ENCODE data around the gene RABAC1. TPM values are rescaled to one million over a fixed set of nuclear protein-coding genes. Genes with fewer than 3 reads are reported as not detected.

The RABAC1 gene
- 100 to 1,000 TPM in 1 of 2 donors, 10 to 100 TPM in 1; 87.9 to 284 TPM for total RNA-seq
- 100 to 1,000 TPM; 242 to 291 TPM for polyA plus RNA-seq
- long read RNA-seq, donor 1, transcript RABAC1-202 (2 exons, 725 nt), result minor isoform, 6 of 87 reads
- long read RNA-seq, donor 1, transcript RABAC1-201 (5 exons, 821 nt), result major isoform, 63 of 87 reads
- long read RNA-seq, donor 1, transcript RABAC1-204 (1 exons, 662 nt), result minor isoform, 8 of 87 reads
- long read RNA-seq, donor 1, partial matches to known transcripts, result 7 of 87 reads
- long read RNA-seq, donor 1, other reads (novel, unspliced or antisense), result 0 of 87 reads
- long read RNA-seq, donor 2, transcript RABAC1-201 (5 exons, 821 nt), result major isoform, 28 of 33 reads
- long read RNA-seq, donor 2, partial matches to known transcripts, result 0 of 33 reads
- long read RNA-seq, donor 2, other reads (novel, unspliced or antisense), result 0 of 33 reads
- long read RNA-seq, donor 3, transcript RABAC1-201 (5 exons, 821 nt), result major isoform, 38 of 51 reads
- long read RNA-seq, donor 3, partial matches to known transcripts, result 5 of 51 reads
- long read RNA-seq, donor 3, other reads (novel, unspliced or antisense), result 0 of 51 reads
- long read RNA-seq, donor 4, transcript RABAC1-201 (5 exons, 821 nt), result major isoform, 38 of 61 reads
- long read RNA-seq, donor 4, transcript RABAC1-204 (1 exons, 662 nt), result minor isoform, 5 of 61 reads
- long read RNA-seq, donor 4, partial matches to known transcripts, result 13 of 61 reads
- long read RNA-seq, donor 4, other reads (novel, unspliced or antisense), result 0 of 61 reads
- long read RNA-seq, donor 5, transcript RABAC1-204 (1 exons, 662 nt), result minor isoform, 13 of 108 reads
- long read RNA-seq, donor 5, transcript RABAC1-201 (5 exons, 821 nt), result major isoform, 77 of 108 reads
- long read RNA-seq, donor 5, partial matches to known transcripts, result 0 of 108 reads
- long read RNA-seq, donor 5, other reads (novel, unspliced or antisense), result 12 of 108 reads

GRCh38 chr19:41959056-41960053 lies at the start of gene RABAC1:
RABAC1 (minus strand) TSS chr19:41959321; CDS start chr19:41959292, 29 bp downstream.
- peak; percentile 88 for ATAC-seq (ENCODE audit: insufficient read depth, low FRiP score)
- 5% methylated on average over 46 of the region's 46 CpGs for WGBS, 2 donors
- Histone ChIP-seq H3K4me1 (ENCODE audit: control insufficient read depth in 5 of 5, insufficient read depth in 5 of 5, low read length in 5 of 5) (peaks cover 0 to 19% (median 8%) of the 10 kb centered on the region in 5 donors), H3K9ac (ENCODE audit: insufficient read depth in 1 of 2, low read length in 2 of 2) (peak within 1 kb of the TSS; percentile 73 to 81), H3K27me3 (ENCODE audit: control insufficient read depth in 3 of 3, insufficient read depth in 3 of 3, low read length in 2 of 3) (no peaks in the 10 kb centered on the region), H3K36me3 (ENCODE audit: control insufficient read depth in 4 of 4, insufficient read depth in 4 of 4, low read length in 4 of 4) (peaks cover 0 to 14% (median 1%) of the 10 kb centered on the region in 4 donors), H3K27ac (ENCODE audit: low read depth in 1 of 2, low read length in 1 of 2) (peak within 1 kb of the TSS; percentile 77 to 94), H3K9me3 (ENCODE audit: control insufficient read depth in 4 of 4, insufficient read depth in 3 of 4, low read length in 3 of 4) (no peaks in the 10 kb centered on the region), H3K4me3 (peak within 1 kb of the TSS; percentile 93)
- DNase-seq, result peak; percentile 94 to 95 (median 94)
- no peak for TF ChIP-seq CTCF (IDR thresholded peaks at IDR 0.05; ENCODE audit: control extremely low read depth, extremely low read depth)

- no peak for DNase-seq
- H3K9me3 ChIP-seq (ENCODE audit: control insufficient read depth in 4 of 4, insufficient read depth in 3 of 4, low read length in 3 of 4), result peaks cover 0 to 3% (median 0%) of the 10 kb centered on the region in 4 donors
- no peaks in the 10 kb centered on the region for H3K36me3 ChIP-seq (ENCODE audit: control insufficient read depth in 4 of 4, insufficient read depth in 4 of 4, low read length in 4 of 4)
- no peak overlapping the region for H3K4me3 ChIP-seq
- H3K27me3 ChIP-seq (ENCODE audit: control insufficient read depth in 3 of 3, insufficient read depth in 3 of 3, low read length in 2 of 3), result peaks cover 0 to 3% (median 3%) of the 10 kb centered on the region in 3 donors
- no peak overlapping the region for H3K9ac ChIP-seq (ENCODE audit: insufficient read depth in 1 of 2, low read length in 2 of 2)
- no peak for ATAC-seq (ENCODE audit: insufficient read depth, low FRiP score)
- H3K27ac ChIP-seq (ENCODE audit: low read depth in 1 of 2, low read length in 1 of 2), result no peak overlapping the region
- peaks cover 0 to 2% (median 0%) of the 10 kb centered on the region in 5 donors for H3K4me1 ChIP-seq (ENCODE audit: control insufficient read depth in 5 of 5, insufficient read depth in 5 of 5, low read length in 5 of 5)
- WGBS, 2 donors, result 91 to 93% methylated on average over 13 of the region's 13 CpGs
- TF ChIP-seq CTCF (IDR thresholded peaks at IDR 0.05; ENCODE audit: control extremely low read depth, extremely low read depth), result no peak
Observed at GRCh38 chr19:42006569-42006968, 47.4 kb upstream of the RABAC1 start.

GRCh38 chr19:42005504-42005903 lies 46.4 kb upstream of the RABAC1 start:
- peaks cover 0 to 2% (median 0%) of the 10 kb centered on the region in 5 donors for H3K4me1 ChIP-seq (ENCODE audit: control insufficient read depth in 5 of 5, insufficient read depth in 5 of 5, low read length in 5 of 5)
- H3K27me3 ChIP-seq (ENCODE audit: control insufficient read depth in 3 of 3, insufficient read depth in 3 of 3, low read length in 2 of 3), result peaks cover 0 to 10% (median 7%) of the 10 kb centered on the region in 3 donors
- no peak for TF ChIP-seq CTCF (IDR thresholded peaks at IDR 0.05; ENCODE audit: control extremely low read depth, extremely low read depth)
- H3K4me3 ChIP-seq, result no peak overlapping the region
- no peaks in the 10 kb centered on the region for H3K36me3 ChIP-seq (ENCODE audit: control insufficient read depth in 4 of 4, insufficient read depth in 4 of 4, low read length in 4 of 4)
- no peak overlapping the region for H3K27ac ChIP-seq (ENCODE audit: low read depth in 1 of 2, low read length in 1 of 2)
- DNase-seq (no peak), ATAC-seq (ENCODE audit: insufficient read depth, low FRiP score) (no peak)
- no peak overlapping the region for H3K9ac ChIP-seq (ENCODE audit: insufficient read depth in 1 of 2, low read length in 2 of 2)
- peaks cover 0 to 5% (median 0%) of the 10 kb centered on the region in 4 donors for H3K9me3 ChIP-seq (ENCODE audit: control insufficient read depth in 4 of 4, insufficient read depth in 3 of 4, low read length in 3 of 4)
- 94 to 96% methylated on average over 22 of the region's 22 CpGs for WGBS, 2 donors
